Psoas muscle (tissue), 8 donors: ENCODE data around the gene KIF1A. TPM values are rescaled to one million over a fixed set of nuclear protein-coding genes. Genes with fewer than 3 reads are reported as not detected.

ENCODE experiments used
- ATAC-seq, 4 donors: fragments of 200-7000 bp; cut with Tn5 transposase; one replicate each; pipeline ENCODE4 v1.9.1; 2020; ENCODE audit warnings: moderate library complexity in 3 of 4, mild to moderate bottlenecking in 2 of 4
- DNase-seq, 2 donors: peaks; one replicate each; pipeline ENCODE4 v3.0.0-alpha.2; 2020
- H3K27ac ChIP-seq: fragments of 200-600 bp; one replicate; pipeline ENCODE4 v1.8.0; 2022
- H3K27me3 ChIP-seq, 3 donors: fragments of 200-600 bp in 1 of 3; one replicate each; pipeline versions ENCODE4 v1.6.1 to v1.8.0; 2013 to 2022; ENCODE audit warnings: low read length in 2 of 3, mild to moderate bottlenecking in 2 of 3, moderate library complexity in 1 of 3; ENCODE audit not compliant: insufficient read depth in 3 of 3
- H3K36me3 ChIP-seq, 2 donors: fragments of 200-600 bp in 1 of 2; one replicate each; pipeline versions ENCODE4 v1.6.1 to v1.8.0; 2013 to 2022; ENCODE audit warnings: low read depth in 1 of 2, mild to moderate bottlenecking in 1 of 2, moderate library complexity in 1 of 2; ENCODE audit not compliant: insufficient read depth in 1 of 2
- H3K4me1 ChIP-seq: fragments of 200-600 bp; one replicate; pipeline ENCODE4 v1.8.0; 2022
- H3K4me3 ChIP-seq: fragments of 200-600 bp; one replicate; pipeline ENCODE4 v1.8.0; 2022; ENCODE audit warnings: mild to moderate bottlenecking
- H3K9me3 ChIP-seq: fragments of 200-600 bp; one replicate; pipeline ENCODE4 v1.8.0; 2022
- WGBS, 3 donors: extraction: QIAGEN DNeasy Blood & Tissue Kit; methylation state at CpG; one replicate each; pipeline versions ENCODE4 v1.1.6 to v1.1.7; 2013; 5-methylcytosine and 5-hydroxymethylcytosine counted together
- intact Hi-C, 2 donors: fragments of 100-400 bp; cut with DNase I; formaldehyde crosslinking; loops; one replicate each; pipeline versions ENCODE4 v1.11.0 to v1.14.2; 2022
- polyA plus RNA-seq, 3 donors: library from polyadenylated mRNA; stranded (reverse); fragments of 200-250 nt; gene quantifications; one replicate each; pipeline ENCODE4 v1.2.3, GENCODE V29; 2013
- total RNA-seq, 4 donors: library from RNA; stranded (reverse); fragmentation: NEBNext Ultra II Directional in 2 of 4; extraction: Animal tissue kit (Norgen Biotek cat#: 25700) in 2 of 4; gene quantifications; one replicate each; pipeline versions ENCODE4 v1.2.1 to v1.2.4, GENCODE V29; 2021 to 2023
- TF ChIP-seq, protein P1 (sequence below): fragments of 200-600 bp; IDR thresholded peaks from one replicate; pipeline ENCODE4 v1.8.0; 2022; ENCODE audit warnings: antibody characterized with exemption
- donor health status: healthy with polysubstance abuse.
- donor health status: DM: no; HTN: no; CAD: no; lungs with moderate emphysema.
- donor health status: Bipolar disorder and iron deficiency.
- donor health status: healthy.
- donor health status: DM: yes; HTN: yes; CAD: no.
- donor health status: DM: no; HTN: no; CAD: no.
- donor health status: DM: no; HTN: no; CAD: no.
- donor health status: DM: yes; HTN: yes; CAD: no.

The KIF1A gene
- total and polyA plus RNA-seq, 7 donors = 0.01 to 1.2 (median 0.12) TPM; not detected in 2

DNA sequence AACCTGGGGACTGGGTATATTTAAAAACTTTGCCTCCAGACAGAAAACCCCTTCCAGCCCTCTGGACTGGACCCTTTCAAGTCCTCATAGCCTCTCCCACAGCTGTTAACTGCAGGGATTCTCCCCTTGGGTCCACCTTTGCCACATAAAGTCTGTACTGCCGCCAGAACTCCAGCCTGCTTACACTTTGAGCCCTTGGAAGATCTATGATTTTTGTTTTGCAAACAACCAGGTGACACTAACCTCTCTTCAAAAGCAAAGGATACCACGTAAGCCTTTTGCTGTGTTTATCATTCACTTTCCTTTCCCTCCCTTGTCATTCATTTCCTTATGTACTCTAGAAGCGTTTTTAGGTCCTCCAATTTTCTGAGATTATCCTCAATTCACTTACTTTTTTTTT lies 44.5 kb upstream of the KIF1A start:
- intact Hi-C loops = no loop called here
- H3K9me3 ChIP-seq = no peaks in the 10 kb centered on the region
- H3K36me3 ChIP-seq = no peaks in the 10 kb centered on the region
- WGBS, 3 donors = 82 to 94% (median 86%) methylated on average over 3 of the region's 3 CpGs
- DNase-seq (no peak), ATAC-seq (no peak)
- no peaks in the 10 kb centered on the region for H3K4me1 ChIP-seq
- TF ChIP-seq, protein P1, sequence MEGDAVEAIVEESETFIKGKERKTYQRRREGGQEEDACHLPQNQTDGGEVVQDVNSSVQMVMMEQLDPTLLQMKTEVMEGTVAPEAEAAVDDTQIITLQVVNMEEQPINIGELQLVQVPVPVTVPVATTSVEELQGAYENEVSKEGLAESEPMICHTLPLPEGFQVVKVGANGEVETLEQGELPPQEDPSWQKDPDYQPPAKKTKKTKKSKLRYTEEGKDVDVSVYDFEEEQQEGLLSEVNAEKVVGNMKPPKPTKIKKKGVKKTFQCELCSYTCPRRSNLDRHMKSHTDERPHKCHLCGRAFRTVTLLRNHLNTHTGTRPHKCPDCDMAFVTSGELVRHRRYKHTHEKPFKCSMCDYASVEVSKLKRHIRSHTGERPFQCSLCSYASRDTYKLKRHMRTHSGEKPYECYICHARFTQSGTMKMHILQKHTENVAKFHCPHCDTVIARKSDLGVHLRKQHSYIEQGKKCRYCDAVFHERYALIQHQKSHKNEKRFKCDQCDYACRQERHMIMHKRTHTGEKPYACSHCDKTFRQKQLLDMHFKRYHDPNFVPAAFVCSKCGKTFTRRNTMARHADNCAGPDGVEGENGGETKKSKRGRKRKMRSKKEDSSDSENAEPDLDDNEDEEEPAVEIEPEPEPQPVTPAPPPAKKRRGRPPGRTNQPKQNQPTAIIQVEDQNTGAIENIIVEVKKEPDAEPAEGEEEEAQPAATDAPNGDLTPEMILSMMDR = no peak
- H3K4me3 ChIP-seq = no peak overlapping the region
- H3K27me3 ChIP-seq = no peaks in the 10 kb centered on the region
- no peak overlapping the region for H3K27ac ChIP-seq

DNA sequence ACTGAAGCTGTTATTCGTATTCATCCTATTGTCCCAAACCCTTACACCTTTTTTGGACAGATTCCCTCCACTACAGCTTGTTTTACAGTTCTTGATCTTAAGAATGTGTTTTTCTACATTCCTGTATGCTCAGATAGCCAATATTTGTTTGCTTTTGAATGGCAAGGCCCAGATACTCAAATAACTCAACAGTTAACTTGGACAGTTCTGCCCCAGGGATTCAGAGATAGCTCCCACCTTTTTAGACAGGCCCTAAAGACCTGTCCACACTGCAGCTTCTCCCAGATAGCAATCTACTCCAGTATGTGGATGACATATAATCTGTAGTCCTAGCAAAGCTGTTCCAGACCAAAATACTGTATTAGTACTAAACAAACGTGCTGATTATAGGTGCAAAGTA lies 41.5 kb upstream of the KIF1A start:
- TF ChIP-seq, protein P1 = no peak
- no peaks in the 10 kb centered on the region for H3K9me3 ChIP-seq
- ATAC-seq = no peak
- H3K4me3 ChIP-seq = no peak overlapping the region
- peaks cover 0 to 4% (median 0%) of the 10 kb centered on the region in 3 donors for H3K27me3 ChIP-seq
- H3K27ac ChIP-seq = no peak overlapping the region
- intact Hi-C loops = no loop called here
- H3K36me3 ChIP-seq = no peaks in the 10 kb centered on the region
- 88 to 93% (median 91%) methylated on average over 2 of the region's 2 CpGs for WGBS, 3 donors
- no peak for DNase-seq
- H3K4me1 ChIP-seq = no peaks in the 10 kb centered on the region

DNA sequence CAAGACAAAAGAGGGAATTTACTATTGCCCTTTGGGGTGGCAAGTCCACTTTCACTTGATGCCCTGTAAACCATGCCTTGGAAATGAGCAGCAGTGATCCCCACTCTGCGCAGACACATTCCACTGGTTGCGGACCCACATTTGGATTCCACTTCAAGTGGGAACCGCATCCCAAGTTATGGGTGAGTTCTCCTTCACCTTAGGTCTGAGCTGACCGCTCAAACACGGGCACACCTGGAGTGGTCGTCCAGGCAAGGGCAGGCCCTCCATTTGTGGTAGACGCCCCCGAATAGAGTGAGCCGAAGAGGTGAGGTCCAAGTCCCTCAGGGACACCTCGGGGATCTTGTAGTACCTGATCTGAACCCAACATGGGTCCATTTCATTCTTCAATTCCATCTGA lies 38.9 kb upstream of the KIF1A start:
- DNase-seq = no peak

DNA sequence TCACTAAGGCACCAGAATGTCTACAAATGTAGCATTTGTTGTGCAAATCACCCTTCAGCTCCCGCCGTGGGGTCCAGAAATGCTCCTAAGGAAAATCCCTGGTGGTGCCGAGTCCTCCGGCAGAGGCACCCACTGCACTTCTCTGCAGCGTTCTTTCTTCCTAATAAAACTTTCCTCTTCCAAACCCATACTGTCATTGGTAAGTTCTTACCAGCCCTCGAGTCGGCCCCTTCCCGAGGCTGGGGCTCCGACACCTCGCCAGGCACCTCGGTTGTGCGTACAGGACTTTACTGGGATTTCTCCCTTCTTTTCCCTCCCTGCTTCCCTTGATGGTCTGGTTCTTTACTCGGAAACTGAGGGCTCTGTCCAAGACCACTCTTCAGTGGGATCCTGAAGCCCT lies 38.3 kb upstream of the KIF1A start:
- Histone ChIP-seq H3K27ac (no peak overlapping the region), H3K36me3 (no peaks in the 10 kb centered on the region), H3K4me1 (no peaks in the 10 kb centered on the region), H3K9me3 (no peaks in the 10 kb centered on the region), H3K4me3 (no peak overlapping the region), H3K27me3 (peaks cover 0 to 4% (median 0%) of the 10 kb centered on the region in 3 donors)
- intact Hi-C loops = loop anchor here in 1 of 2 donors (10.0 kb wide), 2 partner anchors 226 to 876 kb away; partner anchors contain the start of gene D2HGDH
- ATAC-seq (no peak), DNase-seq (no peak)
- WGBS, 3 donors = 81 to 90% (median 88%) methylated on average over 13 of the region's 13 CpGs
- TF ChIP-seq, protein P1 = no peak

More for the DNA sequence above, 38.9 kb upstream of the KIF1A start:
- TF ChIP-seq, protein P1 = no peak
- no peak overlapping the region for H3K27ac ChIP-seq
- H3K4me1 ChIP-seq = no peaks in the 10 kb centered on the region
- no peak overlapping the region for H3K4me3 ChIP-seq
- H3K36me3 ChIP-seq = no peaks in the 10 kb centered on the region
- H3K9me3 ChIP-seq = no peaks in the 10 kb centered on the region
- WGBS, 3 donors = 92 to 96% (median 95%) methylated on average over 10 of the region's 10 CpGs
- intact Hi-C loops = loop anchor here in 1 of 2 donors (10.0 kb wide), 2 partner anchors 226 to 876 kb away; partner anchors contain the start of gene D2HGDH
- peaks cover 0 to 4% (median 0%) of the 10 kb centered on the region in 3 donors for H3K27me3 ChIP-seq
- ATAC-seq = no peak
